ENCODE measurements around the gene CACNA2D1. TPM values are rescaled to one million over a fixed set of nuclear protein-coding genes. Genes with fewer than 3 reads are reported as not detected.

The CACNA2D1 gene
- total RNA-seq, 4 donors from 2014 or later = 17.7 to 22.0 (median 18.4) TPM

DNA sequence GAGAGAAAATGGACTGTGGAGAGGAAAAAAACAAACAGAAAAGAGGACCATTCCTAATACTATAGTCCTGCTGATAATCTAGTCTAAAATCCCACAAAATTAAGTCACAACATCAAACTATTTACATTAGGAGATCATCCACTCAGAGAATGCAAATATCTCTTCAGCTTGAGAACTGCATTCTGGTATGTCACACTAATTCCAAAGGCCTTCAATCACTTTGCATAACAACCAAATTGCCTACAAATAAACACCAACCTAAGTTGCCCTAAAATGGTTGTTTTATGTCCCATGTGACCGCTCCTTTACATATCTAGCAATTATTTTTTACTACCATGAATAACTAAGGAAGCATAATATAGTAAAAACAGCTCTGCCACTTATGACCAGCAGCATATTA is 264.3 kb downstream of the CACNA2D1 start:
- 91 to 100% methylated on average over 1 of the region's 1 CpG for WGBS, 2 donors
- H3K4me3 ChIP-seq = no peak overlapping the region
- H3K9me3 ChIP-seq = no peaks in the 10 kb centered on the region
- no peaks in the 10 kb centered on the region for H3K27me3 ChIP-seq
- no peaks in the 10 kb centered on the region for H3K4me1 ChIP-seq
- no peak overlapping the region for H3K27ac ChIP-seq
- no peaks in the 10 kb centered on the region for H3K36me3 ChIP-seq
- no peak for DNase-seq (ENCODE audit: low spot score in 2 of 2)
- no peak for TF ChIP-seq EP300 (IDR thresholded peaks at IDR 0.05)
- no peak for TF ChIP-seq POLR2A (IDR thresholded peaks at IDR 0.05)
- no peak for TF ChIP-seq CTCF (IDR thresholded peaks at IDR 0.05)

- TF ChIP-seq EP300 (IDR thresholded peaks at IDR 0.05) = no peak
- TF ChIP-seq POLR2A (IDR thresholded peaks at IDR 0.05) = no peak
- TF ChIP-seq CTCF (IDR thresholded peaks at IDR 0.05) = no peak
- Histone ChIP-seq H3K9me3 (no peaks in the 10 kb centered on the region), H3K4me3 (no peak overlapping the region), H3K36me3 (no peaks in the 10 kb centered on the region), H3K27me3 (no peaks in the 10 kb centered on the region), H3K27ac (no peak overlapping the region), H3K4me1 (no peaks in the 10 kb centered on the region)
- 60 to 63% methylated on average over 2 of the region's 2 CpGs for WGBS, 2 donors
- DNase-seq (ENCODE audit: low spot score in 2 of 2) = no peak
Observed at GRCh38 chr7:82175319-82175718, 268.3 kb downstream of the CACNA2D1 start.

- no peaks in the 10 kb centered on the region for H3K27me3 ChIP-seq
- TF ChIP-seq POLR2A (IDR thresholded peaks at IDR 0.05) = no peak
- TF ChIP-seq EP300 (IDR thresholded peaks at IDR 0.05) = no peak
- no peak for TF ChIP-seq CTCF (IDR thresholded peaks at IDR 0.05)
- DNase-seq (ENCODE audit: low spot score in 2 of 2) = no peak
- no peaks in the 10 kb centered on the region for H3K4me1 ChIP-seq
- H3K27ac ChIP-seq = no peak overlapping the region
- H3K9me3 ChIP-seq = no peaks in the 10 kb centered on the region
- no peaks in the 10 kb centered on the region for H3K36me3 ChIP-seq
- H3K4me3 ChIP-seq = no peak overlapping the region
- 62 to 84% methylated on average over 4 of the region's 4 CpGs for WGBS, 2 donors
Observed at GRCh38 chr7:82173400-82174021, 270.1 kb downstream of the CACNA2D1 start.

GRCh38 chr7:82172881-82173280 is 270.7 kb downstream of the CACNA2D1 start:
- Histone ChIP-seq H3K9me3 (no peaks in the 10 kb centered on the region), H3K4me1 (no peaks in the 10 kb centered on the region), H3K27ac (no peak overlapping the region), H3K36me3 (no peaks in the 10 kb centered on the region), H3K4me3 (no peak overlapping the region), H3K27me3 (no peaks in the 10 kb centered on the region)
- DNase-seq (ENCODE audit: low spot score in 2 of 2) = no peak
- WGBS, 2 donors = 57 to 60% methylated on average over 2 of the region's 2 CpGs
- TF ChIP-seq POLR2A (IDR thresholded peaks at IDR 0.05) = no peak
- TF ChIP-seq EP300 (IDR thresholded peaks at IDR 0.05) = no peak
- TF ChIP-seq CTCF (IDR thresholded peaks at IDR 0.05) = no peak

GRCh38 chr7:82172017-82172416 is 271.6 kb downstream of the CACNA2D1 start:
- Histone ChIP-seq H3K4me1 (no peaks in the 10 kb centered on the region), H3K27ac (no peak overlapping the region), H3K36me3 (no peaks in the 10 kb centered on the region), H3K4me3 (no peak overlapping the region), H3K27me3 (no peaks in the 10 kb centered on the region), H3K9me3 (no peaks in the 10 kb centered on the region)
- TF ChIP-seq CTCF (IDR thresholded peaks at IDR 0.05) = no peak
- DNase-seq (ENCODE audit: low spot score in 2 of 2) = no peak
- WGBS, 2 donors = 87 to 93% methylated on average over 1 of the region's 1 CpG
